Trophoblast cell (in vitro differentiated cells and primary cell): Measurements from ENCODE around the gene TCOF1.
A peak's percentile ranks its signal among the peaks of the same experiment; 100 is the strongest.

Experiments used
- DNase-seq, 2 donors: peaks; one replicate each; pipeline ENCODE4 v3.0.0-alpha.2; 2016
- H2AFZ ChIP-seq: 2 replicates; pipeline ENCODE4 v1.6.1; 2013; ENCODE audit warnings: low read length, moderate library complexity, mild to moderate bottlenecking; ENCODE audit not compliant: insufficient read depth, poor library complexity
- H2AK5ac ChIP-seq: 2 replicates; pipeline ENCODE4 v1.6.1; 2013; ENCODE audit warnings: mild to moderate bottlenecking, low read length
- H2BK120ac ChIP-seq: 2 replicates; pipeline ENCODE4 v1.6.1; 2013; ENCODE audit warnings: low read length, mild to moderate bottlenecking, moderate library complexity; ENCODE audit not compliant: insufficient read depth, poor library complexity
- H2BK12ac ChIP-seq: 2 replicates; pipeline ENCODE4 v1.6.1; 2013; ENCODE audit warnings: mild to moderate bottlenecking, low read length, moderate library complexity
- H2BK5ac ChIP-seq: 2 replicates; pipeline ENCODE4 v1.6.1; 2013; ENCODE audit warnings: low read length, low read depth, moderate library complexity, mild to moderate bottlenecking; ENCODE audit not compliant: poor library complexity
- H3K14ac ChIP-seq: 2 replicates; pipeline ENCODE4 v1.6.1; 2013; ENCODE audit warnings: mild to moderate bottlenecking, low read length
- H3K18ac ChIP-seq: 2 replicates; pipeline ENCODE4 v1.6.1; 2013; ENCODE audit warnings: mild to moderate bottlenecking, low read length
- H3K23ac ChIP-seq: 2 replicates; pipeline ENCODE4 v1.6.1; 2013; ENCODE audit warnings: low read length
- H3K27ac ChIP-seq: 2 replicates; pipeline ENCODE4 v1.5.1; 2013; ENCODE audit warnings: low read depth, mild to moderate bottlenecking, inconsistent platforms, low read length, moderate library complexity
- H3K27me3 ChIP-seq: 2 replicates; pipeline ENCODE4 v1.6.1; 2013; ENCODE audit warnings: inconsistent platforms, mild to moderate bottlenecking, low read length, moderate library complexity; ENCODE audit not compliant: insufficient read depth
- H3K36me3 ChIP-seq, 2 experiments: 1 replicate in 1 of 2; 2 replicates in 1 of 2; pipeline ENCODE4 v1.6.1; 2013; ENCODE audit warnings: low read length in 2 of 2, mild to moderate bottlenecking in 2 of 2, moderate library complexity in 1 of 2; ENCODE audit not compliant: insufficient read depth in 2 of 2, control insufficient read depth in 1 of 2
- H3K4ac ChIP-seq: 2 replicates; pipeline ENCODE4 v1.6.1; 2013; ENCODE audit warnings: low read depth, mild to moderate bottlenecking, low read length, moderate library complexity
- H3K4me1 ChIP-seq, 2 experiments: 1 replicate in 1 of 2; 2 replicates in 1 of 2; pipeline ENCODE4 v1.6.1; 2013; ENCODE audit warnings: low read length in 2 of 2, mild to moderate bottlenecking in 2 of 2, moderate library complexity in 1 of 2; ENCODE audit not compliant: insufficient read depth in 2 of 2, control insufficient read depth in 1 of 2
- H3K4me2 ChIP-seq: 2 replicates; pipeline ENCODE4 v1.6.1; 2013; ENCODE audit warnings: inconsistent platforms, mild to moderate bottlenecking, low read length, moderate library complexity
- H3K4me3 ChIP-seq: 2 replicates; pipeline ENCODE4 v1.5.1; 2013; ENCODE audit warnings: mild to moderate bottlenecking, low read depth, low read length, inconsistent platforms
- H3K79me1 ChIP-seq: one replicate; pipeline ENCODE4 v1.6.1; 2013; ENCODE audit warnings: low read length
- H3K79me2 ChIP-seq: 2 replicates; pipeline ENCODE4 v1.6.1; 2013; ENCODE audit warnings: low read length, mild to moderate bottlenecking; ENCODE audit not compliant: control insufficient read depth, insufficient read depth, poor library complexity
- H3K9ac ChIP-seq: 2 replicates; pipeline ENCODE4 v1.6.1; 2013; ENCODE audit warnings: mild to moderate bottlenecking, low read length
- H3K9me3 ChIP-seq: 2 replicates; pipeline ENCODE4 v1.6.1; 2013; ENCODE audit warnings: low read depth, mild to moderate bottlenecking, control low read depth, inconsistent platforms, low read length; ENCODE audit not compliant: insufficient read depth
- H4K12ac ChIP-seq: 2 replicates; pipeline ENCODE4 v1.6.1; 2013; ENCODE audit warnings: low read depth, mild to moderate bottlenecking, low read length, moderate library complexity
- H4K8ac ChIP-seq: 2 replicates; pipeline ENCODE4 v1.6.1; 2013; ENCODE audit warnings: low read depth, mild to moderate bottlenecking, low read length, moderate library complexity
- H4K91ac ChIP-seq: one replicate; pipeline ENCODE4 v1.6.1; 2013; ENCODE audit warnings: low read depth, mild to moderate bottlenecking, low read length, moderate library complexity
- WGBS: extraction: QIAGEN DNeasy Blood & Tissue Kit; methylation state at CpG from one replicate; pipeline ENCODE4 v1.1.7; 2013; ENCODE audit warnings: missing lambda C conversion rate; ENCODE audit not compliant: insufficient read length, insufficient coverage; ENCODE audit errors: extremely low coverage; 5-methylcytosine and 5-hydroxymethylcytosine counted together

The TCOF1 gene

DNA sequence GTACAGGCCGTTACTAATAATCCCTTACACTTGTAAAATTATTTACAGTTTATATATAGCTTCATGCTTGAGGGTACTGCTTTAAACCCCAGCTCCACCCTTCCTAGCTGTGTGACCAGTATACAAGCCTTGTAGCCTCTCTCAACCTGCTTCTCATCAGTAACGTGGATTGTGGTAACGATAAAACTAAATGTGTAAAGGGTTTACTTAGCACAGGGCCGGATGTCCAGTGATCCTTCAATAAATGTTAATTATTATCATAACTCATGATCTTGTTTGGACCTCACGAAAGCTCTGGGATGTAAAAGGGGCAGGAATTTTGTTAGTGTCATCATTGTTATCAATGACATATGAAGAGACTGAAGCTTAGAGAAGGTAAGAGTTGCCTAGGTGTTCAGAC lies 47.3 kb upstream of the TCOF1 start:
- Histone ChIP-seq H4K8ac (no peak overlapping the region), H2AK5ac (no peak overlapping the region), H3K79me2 (no peaks in the 10 kb centered on the region), H3K23ac (no peak overlapping the region), H3K4ac (no peak overlapping the region), H3K36me3 (no peaks in the 10 kb centered on the region), H3K27me3 (no peaks in the 10 kb centered on the region), H4K12ac (no peak overlapping the region), H2BK120ac (no peak overlapping the region), H2BK12ac (no peak overlapping the region), H3K79me1 (peaks cover 9% of the 10 kb centered on the region), H3K9ac (no peak overlapping the region), H3K4me1 (peaks cover 0 to 12% of the 10 kb centered on the region in 2 experiments), H2AFZ (no peak overlapping the region), H3K14ac (no peak overlapping the region), H2BK5ac (no peak overlapping the region), H3K9me3 (peaks cover 2% of the 10 kb centered on the region), H4K91ac (no peak overlapping the region), H3K4me2 (no peak overlapping the region), H3K4me3 (no peak overlapping the region), H3K27ac (no peak overlapping the region), H3K18ac (no peak overlapping the region)
- no CpG with 5 or more reads among the region's 5 CpGs for WGBS
- DNase-seq = no peak

DNA sequence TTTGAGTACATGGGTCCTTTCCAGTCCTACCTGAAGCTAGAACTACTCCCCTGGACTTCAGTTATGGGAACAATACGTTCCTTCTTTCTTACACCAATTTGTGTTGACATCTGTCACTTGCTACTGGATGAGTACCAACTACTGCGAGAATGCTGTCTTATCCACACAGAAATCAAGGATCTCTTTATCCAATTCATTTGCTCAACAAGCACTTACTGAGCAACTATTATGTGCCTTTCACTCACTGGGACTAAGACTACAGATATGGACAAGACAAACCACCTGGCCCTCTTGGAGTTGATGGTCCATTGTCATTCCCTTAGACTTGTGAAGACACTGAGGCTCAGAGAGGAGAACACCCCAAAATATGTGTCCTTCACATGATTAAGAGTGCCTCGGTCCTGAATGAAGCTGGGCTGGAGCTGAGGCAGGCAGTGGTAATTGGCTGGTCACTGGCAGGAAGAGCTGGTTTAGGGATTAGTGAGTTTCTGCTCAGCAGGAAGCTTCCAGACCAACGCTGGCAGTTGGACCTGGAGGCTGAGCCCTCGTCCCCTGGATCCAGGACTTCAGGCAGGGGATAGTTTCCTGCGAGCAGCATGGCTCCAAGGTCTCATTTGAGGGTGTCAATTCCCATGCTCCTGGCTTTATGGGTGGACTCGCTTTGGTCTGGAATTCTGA lies 46.3 kb upstream of the TCOF1 start:
- Histone ChIP-seq H3K18ac (no peak overlapping the region), H3K9me3 (peaks cover 2% of the 10 kb centered on the region)
- WGBS = no CpG with 5 or more reads among the region's 7 CpGs

DNA sequence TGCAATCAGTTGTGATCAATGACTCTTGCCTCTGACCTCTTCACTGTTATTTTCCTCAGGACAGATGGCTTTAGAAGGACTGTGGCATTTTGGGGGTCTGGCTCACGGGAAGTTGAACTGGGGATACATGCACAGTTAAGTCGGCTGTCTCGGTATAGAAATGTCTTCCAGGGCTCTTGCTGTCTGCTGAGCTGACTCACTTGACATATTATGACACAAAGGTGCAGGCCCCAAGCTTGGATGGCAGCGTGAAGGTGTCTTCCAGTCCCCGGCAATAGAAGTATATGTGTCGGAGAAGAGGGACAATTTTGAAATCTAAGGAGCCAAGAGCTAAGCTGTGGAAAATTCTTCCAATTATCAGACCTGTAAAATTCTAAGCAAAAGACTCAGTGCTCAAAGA lies 45.0 kb upstream of the TCOF1 start:
- no peak overlapping the region for H2BK12ac ChIP-seq
- no CpG with 5 or more reads among the region's 6 CpGs for WGBS
- no peaks in the 10 kb centered on the region for H3K27me3 ChIP-seq
- H3K23ac ChIP-seq = no peak overlapping the region
- no peak overlapping the region for H4K8ac ChIP-seq
- H3K14ac ChIP-seq = no peak overlapping the region
- no peak overlapping the region for H2BK5ac ChIP-seq
- no peak overlapping the region for H3K18ac ChIP-seq
- no peak overlapping the region for H4K12ac ChIP-seq
- no peak for DNase-seq
- H3K79me1 ChIP-seq = peaks cover 12% of the 10 kb centered on the region
- no peak overlapping the region for H3K9ac ChIP-seq
- no peak overlapping the region for H4K91ac ChIP-seq
- no peak overlapping the region for H2BK120ac ChIP-seq
- peaks cover 2% of the 10 kb centered on the region for H3K9me3 ChIP-seq
- no peak overlapping the region for H3K4ac ChIP-seq
- H3K36me3 ChIP-seq = no peaks in the 10 kb centered on the region
- H3K4me2 ChIP-seq = no peak overlapping the region
- H3K27ac ChIP-seq = no peak overlapping the region
- no peaks in the 10 kb centered on the region for H3K79me2 ChIP-seq
- H2AK5ac ChIP-seq = peak overlapping the region; percentile 79
- no peak overlapping the region for H3K4me3 ChIP-seq
- no peak overlapping the region for H2AFZ ChIP-seq
- peaks cover 4 to 19% of the 10 kb centered on the region in 2 experiments for H3K4me1 ChIP-seq

More for the DNA sequence above, 46.3 kb upstream of the TCOF1 start:
- no peak overlapping the region for H3K4me2 ChIP-seq
- H3K14ac ChIP-seq = no peak overlapping the region
- no peak for DNase-seq
- H3K23ac ChIP-seq = no peak overlapping the region
- H4K12ac ChIP-seq = no peak overlapping the region
- peak overlapping the region; percentile 72 for H2BK12ac ChIP-seq
- H3K4me1 ChIP-seq = peaks cover 0 to 12% of the 10 kb centered on the region in 2 experiments
- no peaks in the 10 kb centered on the region for H3K27me3 ChIP-seq
- H3K36me3 ChIP-seq = no peaks in the 10 kb centered on the region
- peaks cover 9% of the 10 kb centered on the region for H3K79me1 ChIP-seq
- no peak overlapping the region for H2AK5ac ChIP-seq
- peak overlapping the region; percentile 9 for H4K8ac ChIP-seq
- H2BK5ac ChIP-seq = peak overlapping the region; percentile 21
- H3K79me2 ChIP-seq = no peaks in the 10 kb centered on the region
- no peak overlapping the region for H3K4me3 ChIP-seq
- no peak overlapping the region for H3K9ac ChIP-seq
- no peak overlapping the region for H2AFZ ChIP-seq
- peak overlapping the region; percentile 50 for H4K91ac ChIP-seq
- no peak overlapping the region for H3K4ac ChIP-seq
- no peak overlapping the region for H3K27ac ChIP-seq
- H2BK120ac ChIP-seq = no peak overlapping the region

DNA sequence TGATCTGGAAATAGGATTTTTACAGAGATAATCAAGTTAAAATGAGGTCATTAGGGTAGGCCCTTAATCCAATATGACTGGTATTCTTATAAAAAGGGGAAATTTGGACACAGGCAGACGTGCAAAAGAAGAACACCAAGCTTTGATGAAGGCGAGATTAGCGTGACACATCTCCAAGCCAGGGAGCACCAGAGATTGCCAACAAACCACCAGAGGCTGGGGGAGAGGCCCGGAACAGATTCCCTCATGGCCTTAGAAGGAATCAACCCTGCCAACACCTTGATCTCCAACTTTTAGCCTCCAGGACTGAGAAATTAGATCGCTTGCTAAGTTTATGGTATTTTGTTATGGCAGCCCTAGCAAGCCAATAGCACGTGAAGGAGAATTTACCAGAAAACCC lies 44.0 kb upstream of the TCOF1 start:
- Histone ChIP-seq H3K4me1 (peaks cover 7 to 25% of the 10 kb centered on the region in 2 experiments), H3K4ac (no peak overlapping the region), H3K4me3 (no peak overlapping the region), H3K79me1 (peaks cover 14% of the 10 kb centered on the region), H3K9me3 (peaks cover 2% of the 10 kb centered on the region), H2BK12ac (no peak overlapping the region), H4K12ac (no peak overlapping the region), H3K9ac (no peak overlapping the region), H4K8ac (no peak overlapping the region), H4K91ac (no peak overlapping the region), H3K23ac (no peak overlapping the region), H2BK120ac (no peak overlapping the region), H3K27ac (no peak overlapping the region), H2AFZ (no peak overlapping the region), H3K36me3 (no peaks in the 10 kb centered on the region), H3K18ac (no peak overlapping the region), H3K27me3 (no peaks in the 10 kb centered on the region), H3K4me2 (no peak overlapping the region), H3K14ac (no peak overlapping the region), H3K79me2 (no peaks in the 10 kb centered on the region), H2AK5ac (no peak overlapping the region), H2BK5ac (no peak overlapping the region)
- DNase-seq = no peak
- WGBS = no CpG with 5 or more reads among the region's 6 CpGs
